ENCODE data around the gene RIPK4. TPM values are rescaled to one million over a fixed set of nuclear protein-coding genes. Genes with fewer than 3 reads are reported as not detected.

Gene RIPK4
- polyA plus RNA-seq, 1 donor from 2014 or later = not detected

- TF ChIP-seq REST (IDR thresholded peaks at IDR 0.05; ENCODE audit: borderline replicate concordance) = no peak
- no peak for TF ChIP-seq POLR2AphosphoS5 (IDR thresholded peaks at IDR 0.05)
- TF ChIP-seq RAD21 (conservative IDR thresholded peaks at IDR 0.05) = no peak
Measured at GRCh38 chr21:41815652-41816582, 49.1 kb upstream of the RIPK4 start (continued).

GRCh38 chr21:41813226-41813625 lies 46.4 kb upstream of the RIPK4 start:
- no peaks in the 10 kb centered on the region for H3K36me3 ChIP-seq (ENCODE audit: insufficient read depth, low read length)
- TF ChIP-seq REST (IDR thresholded peaks at IDR 0.05; ENCODE audit: borderline replicate concordance) (no peak), RAD21 (conservative IDR thresholded peaks at IDR 0.05) (no peak)

GRCh38 chr21:41812679-41813078 lies 45.8 kb upstream of the RIPK4 start:
- H3K9me3 ChIP-seq (ENCODE audit: low read length) = no peaks in the 10 kb centered on the region
- no peaks in the 10 kb centered on the region for H3F3A ChIP-seq (ENCODE audit: insufficient read depth, low read length, poor library complexity, severe bottlenecking)
- H3K9me2 ChIP-seq (ENCODE audit: insufficient read depth, low read length) = no peaks in the 10 kb centered on the region
- no peaks in the 10 kb centered on the region for H3K36me3 ChIP-seq (ENCODE audit: insufficient read depth, low read length)
- no peak overlapping the region for H3K4me3 ChIP-seq (ENCODE audit: low read length)
- H2AFZ ChIP-seq (ENCODE audit: low read depth, low read length) = no peak overlapping the region
- H3K9ac ChIP-seq (ENCODE audit: low read length) = no peak overlapping the region
- TF ChIP-seq CTCF (IDR thresholded peaks at IDR 0.05; ENCODE audit: poor library complexity, severe bottlenecking) (no peak), MXI1 (conservative IDR thresholded peaks at IDR 0.05; ENCODE audit: poor library complexity, severe bottlenecking) (no peak), SMC3 (conservative IDR thresholded peaks at IDR 0.05; ENCODE audit: poor library complexity) (no peak), RAD21 (conservative IDR thresholded peaks at IDR 0.05) (no peak), EP300 (conservative IDR thresholded peaks at IDR 0.05; ENCODE audit: poor library complexity, severe bottlenecking) (no peak), REST (IDR thresholded peaks at IDR 0.05; ENCODE audit: borderline replicate concordance) (no peak), TAF1 (IDR thresholded peaks at IDR 0.05; ENCODE audit: low read depth) (no peak), EZH2 (IDR thresholded peaks at IDR 0.05; ENCODE audit: borderline replicate concordance, insufficient read depth, low read length, poor library complexity, severe bottlenecking) (no peak), POLR2AphosphoS5 (IDR thresholded peaks at IDR 0.05) (no peak)
- H3K4me2 ChIP-seq (ENCODE audit: low read length) = no peak overlapping the region
- H3K27ac ChIP-seq (ENCODE audit: low read length) = no peak overlapping the region
- H3K79me2 ChIP-seq (replicated peaks; ENCODE audit: insufficient read depth, low read length) = no peaks in the 10 kb centered on the region
- no peaks in the 10 kb centered on the region for H4K20me1 ChIP-seq (ENCODE audit: insufficient read depth)
- H3K27me3 ChIP-seq (ENCODE audit: insufficient read depth, low read depth, low read length) = no peaks in the 10 kb centered on the region

More at GRCh38 chr21:41813226-41813625, 46.4 kb upstream of the RIPK4 start:
- Histone ChIP-seq H3K27ac (ENCODE audit: low read length) (no peak overlapping the region), H4K20me1 (ENCODE audit: insufficient read depth) (no peaks in the 10 kb centered on the region), H3K4me2 (ENCODE audit: low read length) (no peak overlapping the region), H3K9me3 (ENCODE audit: low read length) (no peaks in the 10 kb centered on the region), H3K79me2 (replicated peaks; ENCODE audit: insufficient read depth, low read length) (no peaks in the 10 kb centered on the region), H3K4me3 (ENCODE audit: low read length) (no peak overlapping the region), H3F3A (ENCODE audit: insufficient read depth, low read length, poor library complexity, severe bottlenecking) (no peaks in the 10 kb centered on the region), H2AFZ (ENCODE audit: low read depth, low read length) (no peak overlapping the region), H3K27me3 (ENCODE audit: insufficient read depth, low read depth, low read length) (no peaks in the 10 kb centered on the region), H3K9me2 (ENCODE audit: insufficient read depth, low read length) (no peaks in the 10 kb centered on the region), H3K9ac (ENCODE audit: low read length) (no peak overlapping the region)
